Neural cell (in vitro differentiated cells): ENCODE data around the gene KCNK18. TPM values are rescaled to one million over a fixed set of nuclear protein-coding genes. Genes with fewer than 3 reads are reported as not detected.

Experiments
- H2AFZ ChIP-seq: fragments of 200-600, 300-800 bp; sonication (generic), shearing (Covaris generic); 2 replicates; pipeline ENCODE4 v1.6.0; 2014; ENCODE audit warnings: low read depth, mild to moderate bottlenecking, antibody characterized with exemption, low read length, moderate library complexity
- H3F3A ChIP-seq: fragments of 200-600 bp; shearing (Covaris generic); 2 replicates; pipeline ENCODE4 v1.6.1; 2016; ENCODE audit warnings: mild to moderate bottlenecking, moderate library complexity, mixed read lengths, antibody characterized with exemption, low read length; ENCODE audit not compliant: insufficient read depth, poor library complexity, severe bottlenecking
- H3K27ac ChIP-seq: fragments of 200-600, 300-800 bp; sonication (generic), shearing (Covaris generic); 2 replicates; pipeline ENCODE4 v1.5.1; 2014; ENCODE audit warnings: mild to moderate bottlenecking, low read length, moderate library complexity
- H3K27me3 ChIP-seq: fragments of 300-800, 200-600 bp; sonication (generic), shearing (Covaris generic); 2 replicates; pipeline ENCODE4 v1.6.0; 2014; ENCODE audit warnings: mild to moderate bottlenecking, low read depth, low read length, moderate library complexity; ENCODE audit not compliant: insufficient read depth
- H3K36me3 ChIP-seq: fragments of 300-800, 200-600 bp; sonication (generic), shearing (Covaris generic); 2 replicates; pipeline ENCODE4 v1.5.1; 2014; ENCODE audit warnings: mild to moderate bottlenecking, antibody characterized with exemption, low read length, moderate library complexity; ENCODE audit not compliant: insufficient read depth
- H3K4me2 ChIP-seq: fragments of 300-800, 200-600 bp; sonication (generic), shearing (Covaris generic); 2 replicates; pipeline ENCODE4 v1.6.0; 2014; ENCODE audit warnings: mild to moderate bottlenecking, low read length
- H3K4me3 ChIP-seq: fragments of 300-800, 200-600 bp; sonication (generic), shearing (Covaris generic); 2 replicates; pipeline ENCODE4 v1.5.1; 2014; ENCODE audit warnings: mild to moderate bottlenecking, low read length, moderate library complexity
- H3K79me2 ChIP-seq: fragments of 200-600 bp; shearing (Covaris generic); replicated peaks from 2 replicates; pipeline ENCODE4 v1.6.0; 2014; ENCODE audit warnings: mild to moderate bottlenecking, low read length, moderate library complexity; ENCODE audit not compliant: insufficient read depth
- H3K9ac ChIP-seq: fragments of 300-800, 200-600 bp; sonication (generic), shearing (Covaris generic); 2 replicates; pipeline ENCODE4 v1.6.1; 2016; ENCODE audit warnings: mild to moderate bottlenecking, low read length, mixed read lengths
- H3K9me2 ChIP-seq: fragments of 200-600 bp; shearing (Covaris generic); 2 replicates; pipeline ENCODE4 v1.6.1; 2016; ENCODE audit warnings: mild to moderate bottlenecking, low read length, mixed read lengths; ENCODE audit not compliant: insufficient read depth
- H3K9me3 ChIP-seq: fragments of 200-600, 300-800 bp; sonication (generic), shearing (Covaris generic); 2 replicates; pipeline ENCODE4 v1.6.1; 2016; ENCODE audit warnings: mild to moderate bottlenecking, mixed run types, low read length, moderate library complexity, mixed read lengths
- H4K20me1 ChIP-seq: fragments of 200-600 bp; shearing (Covaris generic); 2 replicates; pipeline ENCODE4 v1.6.1; 2016; ENCODE audit warnings: mild to moderate bottlenecking, mixed run types; ENCODE audit not compliant: insufficient read depth
- CTCF ChIP-seq: fragments of 450-650 bp; IDR thresholded peaks from 2 replicates; pipeline ENCODE4 v1.5.1; 2014; ENCODE audit warnings: antibody characterized with exemption, mild to moderate bottlenecking, moderate library complexity; ENCODE audit not compliant: poor library complexity, severe bottlenecking
- EP300 ChIP-seq: fragments of 450-650 bp; conservative IDR thresholded peaks from 2 replicates; pipeline ENCODE4 v1.6.1; 2014; ENCODE audit warnings: antibody characterized with exemption, mild to moderate bottlenecking, moderate library complexity; ENCODE audit not compliant: poor library complexity, severe bottlenecking
- EZH2 ChIP-seq: fragments of 200-600, 300-800 bp; shearing (Covaris generic), sonication (generic); IDR thresholded peaks from 2 replicates; pipeline ENCODE4 v1.6.1; 2014; ENCODE audit warnings: antibody characterized with exemption, low read length, borderline replicate concordance, mild to moderate bottlenecking; ENCODE audit not compliant: insufficient read depth, poor library complexity, severe bottlenecking
- MXI1 ChIP-seq: fragments of 450-650 bp; conservative IDR thresholded peaks from 2 replicates; pipeline ENCODE4 v1.6.1; 2014; ENCODE audit warnings: antibody characterized with exemption, mild to moderate bottlenecking; ENCODE audit not compliant: poor library complexity, severe bottlenecking
- POLR2AphosphoS5 ChIP-seq: IDR thresholded peaks from 2 replicates; pipeline ENCODE4 v1.6.1; 2012
- RAD21 ChIP-seq: fragments of 450-650 bp; conservative IDR thresholded peaks from 2 replicates; pipeline ENCODE4 v1.6.1; 2014; ENCODE audit warnings: antibody characterized with exemption, mild to moderate bottlenecking, moderate library complexity
- SMC3 ChIP-seq: fragments of 450-650 bp; conservative IDR thresholded peaks from 2 replicates; pipeline ENCODE4 v1.6.1; 2014; ENCODE audit warnings: antibody characterized with exemption, mild to moderate bottlenecking, moderate library complexity; ENCODE audit not compliant: poor library complexity
- TAF1 ChIP-seq: IDR thresholded peaks from 2 replicates; pipeline ENCODE4 v1.6.1; 2012; ENCODE audit warnings: low read depth
- polyA plus RNA-seq: library from polyadenylated mRNA; depleted of rRNA; stranded (reverse); fragments of >200 nt; gene quantifications from 2 replicates; pipeline ENCODE4 v1.2.3, GENCODE V29; 2014
- TF ChIP-seq, protein P1 (sequence below): IDR thresholded peaks from 2 replicates; pipeline ENCODE4 v1.6.1; 2012; ENCODE audit warnings: borderline replicate concordance

Gene KCNK18
- polyA plus RNA-seq, 1 donor from 2014 or later: not detected

GRCh38 chr10:117223693-117224430, 26.6 kb downstream of the KCNK18 start:
- Histone ChIP-seq H3F3A (no peaks in the 10 kb centered on the region), H2AFZ (no peak overlapping the region), H4K20me1 (no peaks in the 10 kb centered on the region), H3K27me3 (no peaks in the 10 kb centered on the region), H3K9me3 (no peaks in the 10 kb centered on the region), H3K4me3 (no peak overlapping the region), H3K9ac (no peak overlapping the region), H3K79me2 (no peaks in the 10 kb centered on the region), H3K9me2 (no peaks in the 10 kb centered on the region), H3K27ac (no peak overlapping the region), H3K36me3 (no peaks in the 10 kb centered on the region), H3K4me2 (no peak overlapping the region)
- TF ChIP-seq POLR2AphosphoS5: no peak
- TF ChIP-seq EP300: no peak
- TF ChIP-seq RAD21: no peak
- TF ChIP-seq MXI1: no peak
- TF ChIP-seq TAF1: no peak
- no peak for TF ChIP-seq SMC3
- TF ChIP-seq CTCF: no peak
- TF ChIP-seq EZH2: no peak
- TF ChIP-seq, protein P1, sequence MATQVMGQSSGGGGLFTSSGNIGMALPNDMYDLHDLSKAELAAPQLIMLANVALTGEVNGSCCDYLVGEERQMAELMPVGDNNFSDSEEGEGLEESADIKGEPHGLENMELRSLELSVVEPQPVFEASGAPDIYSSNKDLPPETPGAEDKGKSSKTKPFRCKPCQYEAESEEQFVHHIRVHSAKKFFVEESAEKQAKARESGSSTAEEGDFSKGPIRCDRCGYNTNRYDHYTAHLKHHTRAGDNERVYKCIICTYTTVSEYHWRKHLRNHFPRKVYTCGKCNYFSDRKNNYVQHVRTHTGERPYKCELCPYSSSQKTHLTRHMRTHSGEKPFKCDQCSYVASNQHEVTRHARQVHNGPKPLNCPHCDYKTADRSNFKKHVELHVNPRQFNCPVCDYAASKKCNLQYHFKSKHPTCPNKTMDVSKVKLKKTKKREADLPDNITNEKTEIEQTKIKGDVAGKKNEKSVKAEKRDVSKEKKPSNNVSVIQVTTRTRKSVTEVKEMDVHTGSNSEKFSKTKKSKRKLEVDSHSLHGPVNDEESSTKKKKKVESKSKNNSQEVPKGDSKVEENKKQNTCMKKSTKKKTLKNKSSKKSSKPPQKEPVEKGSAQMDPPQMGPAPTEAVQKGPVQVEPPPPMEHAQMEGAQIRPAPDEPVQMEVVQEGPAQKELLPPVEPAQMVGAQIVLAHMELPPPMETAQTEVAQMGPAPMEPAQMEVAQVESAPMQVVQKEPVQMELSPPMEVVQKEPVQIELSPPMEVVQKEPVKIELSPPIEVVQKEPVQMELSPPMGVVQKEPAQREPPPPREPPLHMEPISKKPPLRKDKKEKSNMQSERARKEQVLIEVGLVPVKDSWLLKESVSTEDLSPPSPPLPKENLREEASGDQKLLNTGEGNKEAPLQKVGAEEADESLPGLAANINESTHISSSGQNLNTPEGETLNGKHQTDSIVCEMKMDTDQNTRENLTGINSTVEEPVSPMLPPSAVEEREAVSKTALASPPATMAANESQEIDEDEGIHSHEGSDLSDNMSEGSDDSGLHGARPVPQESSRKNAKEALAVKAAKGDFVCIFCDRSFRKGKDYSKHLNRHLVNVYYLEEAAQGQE: no peak

DNA sequence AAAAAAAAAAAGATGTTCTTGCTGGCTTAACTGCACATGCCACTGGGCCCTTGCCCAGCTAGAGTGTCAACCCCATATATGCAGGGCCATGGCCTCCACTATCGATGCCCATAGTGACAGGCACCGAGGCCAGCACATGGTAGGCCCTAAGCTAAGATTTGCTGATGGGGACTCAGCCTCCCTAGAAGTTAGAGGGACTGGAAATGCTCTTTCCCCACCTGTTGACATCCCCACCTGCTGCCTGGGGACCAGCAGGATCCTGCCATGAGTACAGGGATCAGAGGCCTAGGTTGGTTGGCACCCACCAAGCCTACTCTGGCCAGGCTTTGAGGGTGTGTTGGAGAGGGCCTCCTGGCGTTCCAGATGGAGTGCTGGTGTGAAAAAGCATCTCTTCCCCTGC, 27.6 kb downstream of the KCNK18 start:
- H3K27me3 ChIP-seq: no peaks in the 10 kb centered on the region
- H3K9ac ChIP-seq: no peak overlapping the region
- H3K9me3 ChIP-seq: no peaks in the 10 kb centered on the region
- no peaks in the 10 kb centered on the region for H3K9me2 ChIP-seq
- H4K20me1 ChIP-seq: no peaks in the 10 kb centered on the region
- H3K4me2 ChIP-seq: no peak overlapping the region
- no peaks in the 10 kb centered on the region for H3K36me3 ChIP-seq
- no peak overlapping the region for H3K4me3 ChIP-seq
- no peaks in the 10 kb centered on the region for H3F3A ChIP-seq
- no peak for TF ChIP-seq RAD21
- no peak for TF ChIP-seq EZH2
- no peak for TF ChIP-seq TAF1
- TF ChIP-seq MXI1: no peak
- TF ChIP-seq, protein P1: no peak
- no peak for TF ChIP-seq EP300
- TF ChIP-seq CTCF: no peak
- no peak for TF ChIP-seq SMC3
- TF ChIP-seq POLR2AphosphoS5: no peak
- no peak overlapping the region for H2AFZ ChIP-seq
- H3K79me2 ChIP-seq: no peaks in the 10 kb centered on the region
- H3K27ac ChIP-seq: no peak overlapping the region
